K562 (cell line): ENCODE results near the gene BORCS8. TPM values are rescaled to one million over a fixed set of nuclear protein-coding genes. Genes with fewer than 3 reads are reported as not detected.

Experiments used
- ATF7 ChIP-seq: fragments of 450-650 bp; IDR thresholded peaks from 2 replicates; pipeline ENCODE4 v1.7.1; 2014; ENCODE audit warnings: mild to moderate bottlenecking, moderate library complexity
- CXXC5 ChIP-seq: fragments of 250-450 bp; sonication (Bioruptor Pico); IDR thresholded peaks from 2 replicates; pipeline ENCODE4 v1.8.0; 2022; ENCODE audit warnings: inconsistent platforms, mild to moderate bottlenecking, moderate library complexity
- FOS ChIP-seq: IDR thresholded peaks from 3 replicates; pipeline ENCODE4 v1.6.1; 2011; ENCODE audit not compliant: insufficient read length; ENCODE audit errors: extremely low read depth
- FOXA3 ChIP-seq, 2 experiments: fragments of 450-650 bp in 1 of 2; sonication (generic) in 1 of 2; formaldehyde crosslinking; IDR thresholded peaks in 1 of 2; conservative IDR thresholded peaks in 1 of 2; 2 replicates each; pipeline versions ENCODE4 v1.4.0 to v1.8.0; 2020 to 2022; ENCODE audit warnings: mild to moderate bottlenecking in 2 of 2, missing genetic modification reagents in 1 of 2
- FOXJ2 ChIP-seq: fragments of 200-800 bp; sonication (Bioruptor generic); IDR thresholded peaks from 2 replicates; pipeline ENCODE4 v1.6.1; 2016; ENCODE audit warnings: missing genetic modification characterization, missing compliant biosample characterization
- HDAC1 ChIP-seq, 2 experiments: fragments of 450-650 bp; IDR thresholded peaks; 2 replicates each; pipeline ENCODE4 v1.6.1; 2016 to 2017; ENCODE audit warnings: inconsistent platforms in 1 of 2, mild to moderate bottlenecking in 1 of 2, moderate library complexity in 1 of 2
- HEY1 ChIP-seq: fragments of 250-450 bp; sonication (Bioruptor Pico); IDR thresholded peaks from 2 replicates; pipeline ENCODE4 v1.5.0; 2020; ENCODE audit warnings: mild to moderate bottlenecking, moderate library complexity, borderline replicate concordance
- MNT ChIP-seq, 2 experiments: fragments of 450-650 bp; conservative IDR thresholded peaks; 2 replicates each; pipeline ENCODE4 v1.6.1; 2017; ENCODE audit warnings: mild to moderate bottlenecking in 2 of 2, moderate library complexity in 2 of 2
- MTA3 ChIP-seq: fragments of 450-650 bp; formaldehyde crosslinking; IDR thresholded peaks from 2 replicates; pipeline ENCODE4 v1.6.1; 2017; ENCODE audit warnings: mild to moderate bottlenecking, borderline replicate concordance
- NFYB ChIP-seq: IDR thresholded peaks from 2 replicates; pipeline ENCODE4 v1.6.1; 2011; ENCODE audit warnings: mild to moderate bottlenecking, moderate library complexity; ENCODE audit not compliant: insufficient read length; ENCODE audit errors: extremely low read depth
- NRF1 ChIP-seq, 2 experiments: fragments of 450-650 bp; IDR thresholded peaks in 1 of 2; conservative IDR thresholded peaks in 1 of 2; 2 replicates each; pipeline ENCODE4 v1.6.1; 2014; ENCODE audit warnings: mild to moderate bottlenecking in 2 of 2
- PHF21A ChIP-seq: fragments of 450-650 bp; IDR thresholded peaks from 2 replicates; pipeline ENCODE4 v1.6.1; 2017; ENCODE audit warnings: low read depth, borderline replicate concordance
- RNF2 ChIP-seq: sonication (generic); IDR thresholded peaks from 2 replicates; pipeline ENCODE4 v1.6.1; 2016
- SNIP1 ChIP-seq: fragments of 450-650 bp; IDR thresholded peaks from 2 replicates; pipeline ENCODE4 v1.7.1; 2017; ENCODE audit warnings: low read depth, mild to moderate bottlenecking
- SUPT5H ChIP-seq: fragments of 450-650 bp; IDR thresholded peaks from 2 replicates; pipeline ENCODE4 v1.6.1; 2016
- TAF7 ChIP-seq: fragments of 450-650 bp; IDR thresholded peaks from 2 replicates; pipeline ENCODE4 v1.6.1; 2016; ENCODE audit warnings: missing genetic modification characterization, missing compliant biosample characterization
- TRIM25 ChIP-seq: fragments of 450-650 bp; IDR thresholded peaks from 2 replicates; pipeline ENCODE4 v1.7.0; 2016; ENCODE audit warnings: borderline replicate concordance
- UBTF ChIP-seq, 2 experiments: IDR thresholded peaks; 2 replicates each; pipeline ENCODE4 v1.6.1; 2012; ENCODE audit warnings: improper control_type of control experiment in 2 of 2, low read depth in 2 of 2, low read length in 2 of 2, borderline replicate concordance in 1 of 2
- USF1 ChIP-seq: sonication (generic); formaldehyde crosslinking; IDR thresholded peaks from 2 replicates; pipeline ENCODE4 v1.9.0; 2022; ENCODE audit warnings: mild to moderate bottlenecking, missing genetic modification reagents
- ZBTB26 ChIP-seq: fragments of 450-650 bp; formaldehyde crosslinking; IDR thresholded peaks from 2 replicates; pipeline ENCODE4 v1.4.0; 2022; ENCODE audit warnings: missing genetic modification characterization
- polyA plus RNA-seq, 8 experiments: library from polyadenylated mRNA; depleted of rRNA in 4 of 8; stranded (reverse) in 5 of 8; unstranded in 3 of 8; fragments of >200 nt; fragmentation: Nextera tagmentation in 2 of 8; fragmentation: Illumina TruSeq in 1 of 8; extraction: Ambion mirVana in 2 of 8; extraction: Trizol in 1 of 8; gene quantifications; 2 replicates each; pipeline versions ENCODE4 v1.2.1 to v1.2.3, GENCODE V29; 2011 to 2014; ENCODE audit warnings: inconsistent platforms in 1 of 8, missing spikeins in 1 of 8
- total RNA-seq, 7 experiments: library from RNA; depleted of rRNA in 6 of 7; stranded (reverse); fragments of >200 nt in 6 of 7; fragmentation: Illumina TruSeq in 2 of 7; extraction: Trizol in 2 of 7; gene quantifications; 2 replicates each; pipeline versions ENCODE4 v1.2.1 to v1.2.3, GENCODE V29; 2011 to 2021; ENCODE audit warnings: low replicate concordance in 1 of 7

The BORCS8 gene
- total and polyA plus RNA-seq, 9 of the 15 experiments (the other 6 are each of a cell fraction or from before 2014, with no cell fraction given): 4.6 to 33.6 (median 16.3) TPM

GRCh38 chr19:19138109-19138981, 53.6 kb downstream of the BORCS8 start, which contains the start of gene TMEM161A (continued):
- TF ChIP-seq UBTF (IDR thresholded peaks at IDR 0.05; ENCODE audit: borderline replicate concordance in 1 of 2, low read depth in 2 of 2, low read length in 2 of 2): no peak
- peak; percentile 94 for TF ChIP-seq SUPT5H
- peak in 1 of 2 experiments; percentile 59; a peak in 1 of 4 replicates for TF ChIP-seq FOXA3 (CRISPR knock-in tag; conservative IDR thresholded peaks at IDR 0.05 in 1 of 2, IDR thresholded peaks at IDR 0.05 in 1 of 2)
- peak; percentile 33; the same call in 1 of the 2 replicates for TF ChIP-seq TRIM25
- TF ChIP-seq SNIP1: no peak
- peak; percentile 90 for TF ChIP-seq CXXC5
- no peak for TF ChIP-seq HEY1 (CRISPR knock-in tag)
- peak; percentile 70; the same call in 1 of the 2 replicates for TF ChIP-seq RNF2
- TF ChIP-seq NFYB: peak; percentile 99
- peak; percentile 66; the same call in 1 of the 2 replicates for TF ChIP-seq MTA3
- no peak for TF ChIP-seq FOXJ2 (tag)
- TF ChIP-seq HDAC1 (IDR thresholded peaks at IDR 0.05): peak in 1 of 2 experiments; percentile 24; a peak in 1 of 4 replicates
- TF ChIP-seq ZBTB26 (CRISPR knock-in tag): no peak
- peak; percentile 55 to 57; a peak in 3 of 4 replicates for TF ChIP-seq NRF1 (conservative IDR thresholded peaks at IDR 0.05 in 1 of 2, IDR thresholded peaks at IDR 0.05 in 1 of 2)
- TF ChIP-seq PHF21A: no peak
- peak; percentile 99 for TF ChIP-seq FOS
- peak; percentile 65 to 83 for TF ChIP-seq MNT (conservative IDR thresholded peaks at IDR 0.05)
- peak; percentile 59 for TF ChIP-seq ATF7
- no peak for TF ChIP-seq USF1
- peak; percentile 67 for TF ChIP-seq TAF7 (tag)
